NCI-H460 (cell line): ENCODE results near the gene KCNJ16. TPM values are rescaled to one million over a fixed set of nuclear protein-coding genes. Genes with fewer than 3 reads are reported as not detected.

Experiments used
- DNase-seq: peaks from one replicate; pipeline ENCODE4 v3.0.0-alpha.2; 2016; ENCODE audit warnings: low read depth; ENCODE audit errors: extremely low read depth
- total RNA-seq: library from RNA; depleted of rRNA; stranded (reverse); fragments of >200 nt; shearing (Covaris generic); gene quantifications from 2 replicates; pipeline ENCODE4 v1.2.3, GENCODE V29; 2014

The KCNJ16 gene
- total RNA-seq, 1 experiment from 2014 or later: not detected

- DNase-seq: no peak
Observed at GRCh38 chr17:70095455-70095854, 20.4 kb downstream of the KCNJ16 start.

GRCh38 chr17:70096861-70097260, 21.8 kb downstream of the KCNJ16 start:
- DNase-seq: no peak

DNA sequence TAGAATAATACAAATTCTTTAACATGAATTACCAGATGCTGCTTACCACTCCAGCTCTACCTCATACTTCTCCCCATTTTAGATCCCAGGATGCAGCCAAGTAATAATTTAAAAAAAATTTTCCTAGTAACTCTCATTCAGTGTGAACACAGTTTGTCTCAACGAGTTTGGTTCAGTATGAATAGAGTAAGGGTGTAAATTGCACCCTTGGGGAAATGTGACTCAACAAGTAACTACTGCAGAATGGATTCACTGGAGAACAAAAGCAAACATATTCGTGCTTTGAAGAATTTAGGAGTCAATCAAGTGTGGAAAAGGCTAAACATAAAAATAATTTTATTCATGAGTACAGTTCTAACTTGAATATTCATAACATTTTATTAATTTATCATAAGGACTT, 23.0 kb downstream of the KCNJ16 start:
- DNase-seq: no peak

DNA sequence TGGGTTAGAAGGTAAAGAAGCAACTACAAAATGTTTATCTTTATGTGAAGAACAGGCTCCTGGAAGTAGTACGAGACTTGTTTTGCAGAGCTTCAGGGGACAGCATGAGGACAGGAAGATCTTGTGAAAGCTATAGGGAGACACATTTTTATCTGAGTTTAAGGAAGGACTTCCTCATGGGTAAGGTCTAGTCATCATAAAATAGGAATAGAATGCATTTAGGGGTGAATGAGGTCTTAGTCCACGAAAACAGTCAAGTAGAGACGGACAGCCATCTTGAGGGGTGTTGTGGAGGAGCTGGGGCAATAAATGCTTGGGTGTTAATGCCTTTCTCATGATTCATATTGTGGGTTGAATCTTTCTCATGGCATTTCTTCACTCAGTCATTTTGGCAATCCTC, 24.3 kb downstream of the KCNJ16 start:
- no peak for DNase-seq

GRCh38 chr17:70099884-70100283, 24.9 kb downstream of the KCNJ16 start:
- DNase-seq: no peak

- DNase-seq: peak; percentile 3
Observed at GRCh38 chr17:70100983-70101382, 26.0 kb downstream of the KCNJ16 start.

GRCh38 chr17:70102531-70102930, 27.5 kb downstream of the KCNJ16 start:
- DNase-seq: no peak

GRCh38 chr17:70104791-70105523, 29.9 kb downstream of the KCNJ16 start:
- no peak for DNase-seq

DNA sequence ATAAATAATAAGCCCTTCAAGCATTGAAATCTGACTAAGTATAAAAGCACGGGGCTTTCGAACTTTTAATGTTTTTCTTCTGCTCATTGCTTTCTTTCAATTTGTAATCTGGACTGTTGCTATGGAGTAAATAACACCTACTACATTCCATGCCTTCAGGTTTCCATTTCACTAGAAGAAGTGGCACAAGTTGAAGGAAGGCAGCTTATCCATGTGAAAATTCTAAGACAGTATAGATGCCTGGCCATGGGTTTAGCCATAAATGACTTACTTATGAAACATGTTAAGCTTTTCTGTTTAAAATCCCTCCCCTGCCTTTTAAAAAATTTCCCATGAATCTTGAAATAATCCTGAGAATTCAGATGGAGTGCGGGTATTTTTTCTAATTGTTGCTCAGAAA, 30.6 kb downstream of the KCNJ16 start:
- DNase-seq: no peak

DNA sequence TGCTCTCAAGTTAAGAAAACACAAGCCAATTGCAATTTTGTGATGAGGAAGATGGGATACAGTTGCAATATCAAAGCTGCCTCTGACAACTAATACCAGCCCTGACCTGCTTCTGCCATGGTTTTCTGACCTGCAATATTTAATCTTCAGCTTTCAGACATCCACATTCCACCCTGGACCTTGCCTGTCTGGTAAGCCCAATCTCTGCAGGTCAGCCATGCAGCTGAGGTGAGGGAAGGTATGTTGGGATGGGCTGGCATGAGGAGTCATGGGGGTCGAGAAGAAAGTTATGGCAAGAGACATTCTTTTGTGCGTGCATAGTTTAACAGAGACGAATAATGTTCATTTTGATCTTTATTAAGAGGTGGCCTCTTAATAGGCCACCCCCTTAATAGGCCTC, 31.5 kb downstream of the KCNJ16 start:
- DNase-seq: no peak

DNA sequence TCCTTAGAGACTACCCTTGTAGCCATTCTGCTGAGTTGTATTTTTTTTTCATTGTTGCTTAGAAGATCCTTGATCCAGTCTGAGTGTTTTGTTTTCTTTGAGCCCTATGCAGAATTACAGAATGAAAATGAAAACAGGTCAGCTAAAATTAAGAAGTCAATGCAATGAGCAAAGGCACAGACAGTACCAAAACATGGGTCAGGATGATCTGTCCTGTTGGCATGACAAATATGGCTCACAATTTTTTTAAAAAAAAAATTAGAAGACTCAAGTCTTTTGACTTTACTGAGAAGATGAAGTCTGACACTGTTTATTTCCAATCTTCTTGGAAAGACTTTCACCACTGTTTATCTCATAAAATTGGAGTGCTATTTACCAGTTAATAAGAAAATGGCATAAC, 32.4 kb downstream of the KCNJ16 start:
- no peak for DNase-seq

GRCh38 chr17:70107904-70108565, 33.0 kb downstream of the KCNJ16 start:
- DNase-seq: no peak

DNA sequence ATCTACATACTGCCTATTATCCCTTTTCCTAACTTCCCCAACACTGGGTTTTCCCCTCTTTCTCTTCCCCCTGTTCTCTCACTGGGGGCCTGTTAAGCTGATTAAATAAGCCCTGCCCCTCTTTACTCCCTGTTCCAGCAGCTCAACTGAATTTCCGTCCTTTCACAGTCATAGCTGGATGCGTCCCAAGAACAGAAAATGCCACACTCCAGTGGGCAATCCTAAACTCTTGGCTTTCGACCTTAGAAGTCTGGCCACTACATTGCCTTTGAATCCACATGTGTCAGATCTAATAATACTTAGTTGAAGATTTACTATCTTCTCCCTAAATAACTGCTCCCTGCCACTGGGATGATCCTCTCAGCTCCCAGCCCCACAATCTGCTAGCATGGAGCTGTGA, 34.5 kb downstream of the KCNJ16 start:
- DNase-seq: no peak

GRCh38 chr17:70110443-70110880, 35.4 kb downstream of the KCNJ16 start:
- no peak for DNase-seq

- no peak for DNase-seq
Observed at GRCh38 chr17:70111201-70111600, 36.2 kb downstream of the KCNJ16 start.

DNA sequence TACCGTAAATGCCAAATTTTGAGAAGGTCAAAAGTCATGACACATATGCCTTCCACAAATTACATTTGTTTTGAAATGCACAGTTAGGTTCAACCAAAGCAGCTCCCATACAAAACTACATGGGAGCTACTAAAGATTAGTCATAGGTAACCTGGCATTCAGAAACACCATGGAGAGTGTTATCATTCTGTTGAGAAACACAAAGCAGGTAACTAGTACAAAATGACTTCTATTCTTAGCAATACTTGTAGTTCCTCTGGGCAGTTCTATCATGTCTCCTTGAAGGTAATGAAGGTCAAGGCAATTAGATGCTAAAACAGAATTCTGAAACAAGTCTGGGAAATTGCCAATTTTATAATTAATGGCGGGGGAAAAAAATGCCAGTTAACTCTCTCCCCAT, 39.4 kb downstream of the KCNJ16 start:
- DNase-seq: no peak

DNA sequence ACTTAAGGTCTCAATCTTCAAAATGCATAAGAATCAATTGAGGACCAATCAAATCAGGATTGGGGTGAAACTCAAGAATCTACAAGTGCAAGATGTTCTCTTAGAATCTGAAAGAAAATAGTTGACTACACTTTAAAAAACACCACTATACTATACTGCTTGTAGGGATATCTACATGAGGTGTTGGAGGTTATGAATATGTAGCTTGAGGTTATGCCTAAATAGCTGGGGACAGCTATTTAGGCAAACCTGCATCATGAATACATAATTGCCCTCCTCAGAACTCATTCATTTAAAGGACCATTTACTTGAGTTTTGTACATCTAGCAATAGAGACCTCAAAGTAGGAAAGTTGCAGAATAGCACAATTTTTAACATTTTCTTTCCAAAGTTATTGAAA, 40.1 kb downstream of the KCNJ16 start:
- no peak for DNase-seq

- DNase-seq: no peak
Observed at GRCh38 chr17:70116919-70117318, 41.9 kb downstream of the KCNJ16 start.

DNA sequence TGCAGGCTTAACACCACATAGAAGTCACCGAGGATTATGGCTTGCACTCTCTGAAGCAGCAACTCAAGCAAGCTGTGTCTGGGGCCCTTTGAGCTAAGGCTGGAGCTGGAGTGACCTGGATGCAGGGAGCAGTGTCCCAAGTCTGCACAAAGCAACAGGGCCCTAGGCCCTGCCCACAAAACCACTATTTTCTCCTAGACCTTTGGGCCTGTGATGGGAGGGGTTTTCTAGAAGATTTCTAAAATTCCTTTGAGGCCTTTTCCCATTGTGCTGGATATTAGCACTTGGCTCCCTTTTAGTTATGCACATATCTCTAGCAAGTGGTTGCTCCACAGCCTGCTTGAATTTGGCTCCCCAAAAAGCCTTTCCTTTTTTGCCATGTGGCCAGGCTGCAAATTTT, 44.5 kb downstream of the KCNJ16 start:
- no peak for DNase-seq

DNA sequence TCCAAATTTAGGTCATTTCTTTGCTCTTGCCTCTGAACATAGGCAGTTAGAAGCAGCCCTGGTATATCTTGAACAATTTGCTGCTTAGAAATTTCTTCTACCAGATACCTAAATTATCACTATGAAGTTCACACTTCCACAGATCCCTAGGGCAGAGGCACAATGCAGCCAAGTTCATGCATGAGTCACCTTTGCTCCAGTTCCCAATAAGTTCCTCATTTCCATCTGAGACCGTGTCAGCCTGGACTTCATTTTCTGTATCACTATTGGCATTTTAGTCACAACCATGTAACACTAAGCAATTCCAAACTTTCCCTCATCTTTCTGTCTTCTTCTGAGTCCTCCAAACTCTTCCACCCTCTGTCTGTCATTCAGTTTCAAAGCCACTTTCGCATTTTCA, 45.0 kb downstream of the KCNJ16 start:
- DNase-seq: no peak

GRCh38 chr17:70120425-70120824, 45.4 kb downstream of the KCNJ16 start:
- no peak for DNase-seq

GRCh38 chr17:70121126-70121525, 46.1 kb downstream of the KCNJ16 start:
- DNase-seq: no peak
